H1 (cell line): ENCODE results near the gene OR8B12. TPM values are rescaled to one million over a fixed set of nuclear protein-coding genes. Genes with fewer than 3 reads are reported as not detected.

Experiments
- CTCF ChIA-PET: fragments of 300-600 bp; sonication (Branson Sonifier 250); formaldehyde crosslinking; loops from one replicate; lab custom pipeline; 2021; ENCODE audit not compliant: partially characterized antibody; lab: Charles Lee
- POLR2A ChIA-PET: fragments of 300-600 bp; sonication (Branson Sonifier 250); formaldehyde crosslinking; loops from one replicate; lab custom pipeline; 2021; ENCODE audit warnings: inconsistent platforms; ENCODE audit not compliant: partially characterized antibody; lab: Charles Lee
- DNase-seq, 2 experiments: peaks; one replicate each; pipeline versions ENCODE4 v3.0.0 to v3.0.0-alpha.2; 2010 to 2022; ENCODE audit warnings: low spot score in 2 of 2, low read depth in 1 of 2, mixed read lengths in 1 of 2
- FAIRE-seq: peaks from 2 replicates; lab custom pipeline; 2011; peaks lifted over from hg19 to GRCh38; lab: Jason Lieb, UNC
- H2AFZ ChIP-seq: 2 replicates; pipeline ENCODE4 v1.8.1; 2012; ENCODE audit warnings: low read length, inconsistent platforms
- H2AK5ac ChIP-seq: 2 replicates; pipeline ENCODE4 v1.6.1; 2013; ENCODE audit warnings: low read depth, low read length
- H2BK120ac ChIP-seq: replicated peaks from 2 replicates; pipeline ENCODE3; 2013; ENCODE audit warnings: low read depth, low read length, inconsistent platforms
- H2BK12ac ChIP-seq: 2 replicates; pipeline ENCODE4 v1.6.1; 2013; ENCODE audit warnings: low read depth, low read length
- H2BK15ac ChIP-seq: 2 replicates; pipeline ENCODE4 v1.6.1; 2013; ENCODE audit warnings: low read length
- H2BK20ac ChIP-seq: 2 replicates; pipeline ENCODE4 v1.6.1; 2013; ENCODE audit warnings: low read length
- H2BK5ac ChIP-seq: 2 replicates; pipeline ENCODE4 v1.6.1; 2013; ENCODE audit warnings: low read depth, low read length
- H3K14ac ChIP-seq: 2 replicates; pipeline ENCODE4 v1.6.1; 2013; ENCODE audit warnings: inconsistent platforms; ENCODE audit not compliant: insufficient read length
- H3K18ac ChIP-seq: 2 replicates; pipeline ENCODE4 v1.6.1; 2013; ENCODE audit warnings: low read length; ENCODE audit errors: extremely low read depth
- H3K23ac ChIP-seq: 2 replicates; pipeline ENCODE4 v1.6.1; 2013; ENCODE audit warnings: inconsistent platforms; ENCODE audit not compliant: insufficient read length
- H3K23me2 ChIP-seq: 2 replicates; pipeline ENCODE4 v1.6.1; 2013; ENCODE audit warnings: low read depth, low read length
- H3K27ac ChIP-seq: 2 replicates; pipeline ENCODE4 v1.6.1; 2011; ENCODE audit warnings: low read depth, low read length, inconsistent platforms
- H3K27me3 ChIP-seq, 4 experiments: replicated peaks in 1 of 4; 1 replicate in 1 of 4; 2 replicates in 3 of 4; pipeline versions ENCODE4 v1.6.1 to v1.8.1; 2011 to 2013; ENCODE audit warnings: low read length in 3 of 4, mild to moderate bottlenecking in 3 of 4, inconsistent platforms in 2 of 4, mixed read lengths in 2 of 4, moderate library complexity in 1 of 4; ENCODE audit not compliant: control insufficient read depth in 3 of 4, insufficient read depth in 3 of 4; ENCODE audit errors: extremely low read depth in 1 of 4
- H3K36me3 ChIP-seq, 4 experiments: 2 replicates each; pipeline versions ENCODE4 v1.6.1 to v1.8.1; 2011 to 2013; ENCODE audit warnings: mild to moderate bottlenecking in 4 of 4, low read length in 3 of 4, moderate library complexity in 2 of 4, control low read depth in 1 of 4, inconsistent platforms in 1 of 4; ENCODE audit not compliant: insufficient read depth in 4 of 4, control insufficient read depth in 2 of 4
- H3K4ac ChIP-seq: replicated peaks from 2 replicates; pipeline ENCODE3; 2013; ENCODE audit warnings: low read length, low read depth, mixed read lengths, inconsistent platforms; ENCODE audit not compliant: insufficient read length
- H3K4me1 ChIP-seq, 4 experiments: replicated peaks in 1 of 4; 1 replicate in 1 of 4; 2 replicates in 3 of 4; pipeline versions ENCODE4 v1.6.1 to v1.8.1; 2011 to 2013; ENCODE audit warnings: low read length in 3 of 4, inconsistent platforms in 2 of 4, mixed read lengths in 1 of 4; ENCODE audit not compliant: insufficient read depth in 4 of 4, control insufficient read depth in 3 of 4
- H3K4me2 ChIP-seq, 2 experiments: 2 replicates each; pipeline versions ENCODE4 v1.6.1 to v1.8.1; 2011 to 2013; ENCODE audit warnings: low read depth in 2 of 2, low read length in 2 of 2, control low read depth in 1 of 2, inconsistent platforms in 1 of 2, mild to moderate bottlenecking in 1 of 2; ENCODE audit not compliant: insufficient read depth in 1 of 2
- H3K4me3 ChIP-seq, 4 experiments: fragments of 200-600, 300-600 bp in 1 of 4; sonication (generic), shearing (Covaris generic), sonication (Bioruptor Twin) in 1 of 4; 2 replicates each; pipeline versions ENCODE4 v1.5.1 to v1.8.1; 2011 to 2016; ENCODE audit warnings: low read length in 4 of 4, low read depth in 3 of 4, control low read depth in 2 of 4, inconsistent platforms in 2 of 4, mild to moderate bottlenecking in 2 of 4, mixed read lengths in 1 of 4, moderate library complexity in 1 of 4; ENCODE audit not compliant: insufficient read depth in 2 of 4; ENCODE audit errors: extremely low read depth in 1 of 4
- H3K56ac ChIP-seq: replicated peaks from 2 replicates; pipeline ENCODE3; 2013; ENCODE audit warnings: low read depth, mild to moderate bottlenecking, mixed read lengths, low read length, inconsistent platforms; ENCODE audit not compliant: insufficient read length
- H3K79me1 ChIP-seq: 2 replicates; pipeline ENCODE4 v1.6.1; 2013; ENCODE audit warnings: low read depth, low read length, control low read depth
- H3K79me2 ChIP-seq, 2 experiments: 2 replicates each; pipeline versions ENCODE4 v1.6.1 to v1.8.1; 2012 to 2013; ENCODE audit warnings: low read length in 2 of 2, mild to moderate bottlenecking in 2 of 2, inconsistent platforms in 1 of 2; ENCODE audit not compliant: insufficient read depth in 2 of 2, control insufficient read depth in 1 of 2
- H3K9ac ChIP-seq, 4 experiments: replicated peaks in 1 of 4; 1 replicate in 1 of 4; 2 replicates in 3 of 4; pipeline versions ENCODE4 v1.6.1 to v1.8.1; 2011 to 2013; ENCODE audit warnings: low read depth in 3 of 4, low read length in 3 of 4, control low read depth in 2 of 4, mild to moderate bottlenecking in 2 of 4, moderate library complexity in 2 of 4, inconsistent platforms in 1 of 4; ENCODE audit errors: extremely low read depth in 1 of 4
- H3K9me3 ChIP-seq, 2 experiments: 2 replicates each; pipeline versions ENCODE4 v1.6.1 to v1.8.1; 2012 to 2013; ENCODE audit warnings: mild to moderate bottlenecking in 2 of 2, moderate library complexity in 2 of 2, control low read depth in 1 of 2, inconsistent platforms in 1 of 2, low read depth in 1 of 2, low read length in 1 of 2, mixed read lengths in 1 of 2; ENCODE audit not compliant: insufficient read depth in 2 of 2
- H4K20me1 ChIP-seq, 2 experiments: replicated peaks in 1 of 2; 2 replicates each; pipeline versions ENCODE3 to v1.8.1; 2011 to 2013; ENCODE audit warnings: inconsistent platforms in 2 of 2, low read length in 2 of 2, mild to moderate bottlenecking in 1 of 2; ENCODE audit not compliant: insufficient read depth in 2 of 2, control insufficient read depth in 1 of 2
- H4K5ac ChIP-seq: 2 replicates; pipeline ENCODE4 v1.6.1; 2013; ENCODE audit warnings: low read length, low read depth, mixed read lengths, inconsistent platforms; ENCODE audit not compliant: insufficient read length
- H4K8ac ChIP-seq: 2 replicates; pipeline ENCODE4 v1.8.0; 2013; ENCODE audit warnings: mild to moderate bottlenecking, moderate library complexity, low read length, inconsistent platforms; ENCODE audit not compliant: insufficient read depth; ENCODE audit errors: extremely low read depth
- H4K91ac ChIP-seq: replicated peaks from 2 replicates; pipeline ENCODE3; 2013; ENCODE audit warnings: low read length, mixed read lengths, inconsistent platforms; ENCODE audit not compliant: insufficient read length
- BACH1 ChIP-seq: IDR thresholded peaks from 2 replicates; pipeline ENCODE4 v1.6.1; 2012; ENCODE audit warnings: low read length, improper control_type of control experiment
- CEBPB ChIP-seq: IDR thresholded peaks from 2 replicates; pipeline ENCODE4 v1.6.1; 2012; ENCODE audit warnings: low read depth, low read length
- EZH2 ChIP-seq: fragments of 200-600 bp; sonication (generic); IDR thresholded peaks from 2 replicates; pipeline ENCODE4 v1.7.1; 2012; ENCODE audit warnings: low read depth, mild to moderate bottlenecking, moderate library complexity, low read length, inconsistent platforms; ENCODE audit not compliant: severe bottlenecking
- HDAC2 ChIP-seq, 2 experiments: fragments of 300-600 bp in 1 of 2; sonication (generic) in 1 of 2; IDR thresholded peaks; 2 replicates each; pipeline ENCODE4 v1.6.1; 2011 to 2012; ENCODE audit warnings: low read depth in 2 of 2, low read length in 2 of 2, mild to moderate bottlenecking in 2 of 2, moderate library complexity in 2 of 2, borderline replicate concordance in 1 of 2, inconsistent platforms in 1 of 2
- KDM1A ChIP-seq: fragments of 200-600, 300-600 bp; sonication (generic); IDR thresholded peaks from 2 replicates; pipeline ENCODE4 v1.7.1; 2016; ENCODE audit warnings: mild to moderate bottlenecking, low read length, borderline replicate concordance
- KDM5A ChIP-seq: fragments of 200-600 bp; IDR thresholded peaks from 2 replicates; pipeline ENCODE4 v1.7.1; 2012; ENCODE audit warnings: mild to moderate bottlenecking, low read length, inconsistent platforms, mixed read lengths
- SIN3A ChIP-seq, 2 experiments: IDR thresholded peaks in 1 of 2; conservative IDR thresholded peaks in 1 of 2; 2 replicates each; pipeline ENCODE4 v1.6.1; 2011 to 2012; ENCODE audit warnings: low read length in 2 of 2, improper control_type of control experiment in 1 of 2, low read depth in 1 of 2, mild to moderate bottlenecking in 1 of 2
- TEAD4 ChIP-seq: IDR thresholded peaks from 2 replicates; pipeline ENCODE4 v1.6.1; 2012; ENCODE audit warnings: low read depth, low read length, inconsistent platforms, mixed read lengths
- WGBS, 2 experiments: shearing (Covaris generic) in 1 of 2; methylation state at CpG; one replicate each; pipeline versions ENCODE4 v1.1.6 to v1.1.7; 2013 to 2015; ENCODE audit warnings: low lambda C conversion rate in 2 of 2, mixed read lengths in 2 of 2, inconsistent platforms in 1 of 2, low coverage in 1 of 2, missing lambda C conversion rate in 1 of 2; ENCODE audit not compliant: insufficient replicate concordance in 2 of 2, insufficient coverage in 1 of 2, insufficient read length in 1 of 2; ENCODE audit errors: extremely low coverage in 1 of 2, missing lambda C conversion rate in 1 of 2; 5-methylcytosine and 5-hydroxymethylcytosine counted together
- polyA plus RNA-seq, 7 experiments: library from polyadenylated mRNA; depleted of rRNA in 3 of 7; stranded (reverse) in 5 of 7; unstranded in 2 of 7; fragments of >200 nt in 5 of 7; fragments of 200-250 nt in 2 of 7; gene quantifications; 1 replicate in 5 of 7; 2 replicates in 1 of 7; 4 replicates in 1 of 7; pipeline versions ENCODE4 v1.2.1 to v1.2.3, GENCODE V29; 2011 to 2013; ENCODE audit warnings: missing spikeins in 2 of 7, mixed read lengths in 2 of 7
- total RNA-seq: library from RNA; stranded (reverse); fragmentation: NEBNext Ultra II Directional; extraction: Animal tissue kit (Norgen Biotek cat#: 25700); gene quantifications from 2 replicates; pipeline ENCODE4 v1.2.1, GENCODE V29; 2021
- TF ChIP-seq, protein P1 (sequence below): IDR thresholded peaks from 2 replicates; pipeline ENCODE4 v1.6.1; 2012; ENCODE audit warnings: inconsistent platforms

The OR8B12 gene
- total and polyA plus RNA-seq, 2 of the 8 experiments (the other 6 are each of a cell fraction or from before 2014, with no cell fraction given), result not detected

DNA sequence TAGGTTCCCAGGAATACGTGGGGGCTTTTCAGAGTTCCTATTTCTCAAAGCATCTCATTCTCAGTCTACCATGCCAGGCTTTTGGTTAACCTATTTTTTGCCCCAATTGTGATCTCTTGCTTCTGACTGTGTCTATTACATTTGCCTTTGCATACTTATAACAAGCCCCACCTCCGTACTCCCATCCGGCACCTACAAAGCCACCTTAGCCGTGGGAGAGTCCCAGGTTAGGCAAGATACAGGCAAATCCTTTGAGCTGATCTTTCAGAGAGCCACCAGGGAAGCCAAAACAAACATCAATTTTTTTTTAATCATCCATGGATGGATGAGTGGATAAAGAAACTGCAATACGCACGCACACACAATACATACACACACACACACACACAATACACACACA is 49.2 kb upstream of the OR8B12 start:
- H2BK120ac ChIP-seq, result no peak overlapping the region
- TF ChIP-seq HDAC2 (IDR thresholded peaks at IDR 0.05; ENCODE audit: borderline replicate concordance in 1 of 2, low read depth in 2 of 2, low read length in 2 of 2) (no peak), KDM1A (no peak), SIN3A (conservative IDR thresholded peaks at IDR 0.05 in 1 of 2, IDR thresholded peaks at IDR 0.05 in 1 of 2; ENCODE audit: low read depth in 1 of 2, low read length in 2 of 2) (no peak), CEBPB (no peak), KDM5A (no peak), BACH1 (no peak), EZH2 (no peak), TEAD4 (no peak)
- TF ChIP-seq, protein P1, sequence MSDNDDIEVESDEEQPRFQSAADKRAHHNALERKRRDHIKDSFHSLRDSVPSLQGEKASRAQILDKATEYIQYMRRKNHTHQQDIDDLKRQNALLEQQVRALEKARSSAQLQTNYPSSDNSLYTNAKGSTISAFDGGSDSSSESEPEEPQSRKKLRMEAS, result no peak
- H3K27me3 ChIP-seq, result no peaks in the 10 kb centered on the region
- no peak overlapping the region for H3K14ac ChIP-seq
- no peaks in the 10 kb centered on the region for H3K79me1 ChIP-seq
- no peaks in the 10 kb centered on the region for H3K36me3 ChIP-seq
- H4K91ac ChIP-seq, result no peak overlapping the region
- H3K9ac ChIP-seq, result no peak overlapping the region
- H3K4me1 ChIP-seq, result no peaks in the 10 kb centered on the region
- H2BK5ac ChIP-seq, result no peak overlapping the region
- no peaks in the 10 kb centered on the region for H3K9me3 ChIP-seq
- H4K5ac ChIP-seq, result no peak overlapping the region
- no peak overlapping the region for H3K23ac ChIP-seq
- no peak for DNase-seq
- H3K4me2 ChIP-seq, result no peak overlapping the region
- WGBS, 2 experiments, result 90% methylated on average over 6 of the region's 6 CpGs; no CpG with 5 or more reads in 1 of the 2 experiments
- H3K56ac ChIP-seq, result no peak overlapping the region
- no peak overlapping the region for H2AK5ac ChIP-seq
- FAIRE-seq, result no peak
- no peak overlapping the region for H2AFZ ChIP-seq
- no peak overlapping the region for H4K8ac ChIP-seq
- ChIA-PET POLR2A (no interaction called here), CTCF (interaction anchor here (0.6 to 2.5 kb wide), 3 partner anchors 10 to 191 kb away, joined by 3 to 9 read pairs (median 4); no protein-coding TSS in a partner anchor)
- no peak overlapping the region for H3K4ac ChIP-seq
- no peaks in the 10 kb centered on the region for H4K20me1 ChIP-seq
- no peak overlapping the region for H3K27ac ChIP-seq
- no peaks in the 10 kb centered on the region; the same call in 1 of the 2 replicates for H3K23me2 ChIP-seq
- H3K79me2 ChIP-seq, result no peaks in the 10 kb centered on the region
- H3K18ac ChIP-seq, result no peak overlapping the region
- no peak overlapping the region for H2BK15ac ChIP-seq
- no peak overlapping the region for H2BK12ac ChIP-seq
- H2BK20ac ChIP-seq, result no peak overlapping the region
- no peak overlapping the region for H3K4me3 ChIP-seq
